Neural progenitor cell (in vitro differentiated cells): ENCODE results near the gene SBF1.

Experiments used
- EZH2 ChIP-seq: fragments of 200-600 bp; sonication (generic); IDR thresholded peaks from 2 replicates; pipeline ENCODE4 v1.6.1; 2017; ENCODE audit warnings: antibody characterized with exemption, mild to moderate bottlenecking, moderate library complexity
- EZH2phosphoT487 ChIP-seq: fragments of 200-600 bp; sonication (generic); IDR thresholded peaks from 2 replicates; pipeline ENCODE4 v1.6.1; 2017; ENCODE audit warnings: antibody characterized with exemption
- TF ChIP-seq, protein P1 (sequence below): fragments of 200-600 bp; sonication (generic); IDR thresholded peaks from 2 replicates; pipeline ENCODE4 v1.5.1; 2017; ENCODE audit warnings: antibody characterized with exemption, mild to moderate bottlenecking

DNA sequence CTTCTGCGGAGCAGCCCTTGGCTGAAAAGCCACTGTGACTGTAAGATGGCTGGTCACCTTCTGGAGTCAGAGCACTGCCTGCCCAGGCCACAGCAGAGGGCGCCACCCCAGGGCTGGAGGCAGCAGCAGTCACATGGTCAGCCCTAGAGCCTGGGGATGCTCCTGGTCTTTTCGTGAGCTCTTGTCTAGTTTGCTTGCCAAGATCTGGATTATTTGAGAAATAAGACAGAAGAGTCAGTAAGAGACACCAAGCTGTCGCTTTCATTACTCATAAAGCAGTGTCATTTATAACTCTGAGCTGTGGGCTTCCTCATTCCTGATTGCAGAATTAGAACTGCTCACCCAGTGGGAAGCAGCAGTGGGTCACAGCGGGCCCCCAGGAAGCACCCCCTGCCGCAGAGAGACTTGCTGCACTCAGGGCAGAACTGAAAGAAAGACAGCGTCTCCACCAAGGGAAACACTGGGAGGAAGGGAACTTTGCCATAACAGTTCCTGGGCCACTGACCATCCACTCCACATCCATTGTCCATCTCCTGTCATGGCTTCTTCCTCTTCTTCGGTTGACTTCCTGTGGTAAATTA lies 75.0 kb downstream of the SBF1 start:
- TF ChIP-seq, protein P1, sequence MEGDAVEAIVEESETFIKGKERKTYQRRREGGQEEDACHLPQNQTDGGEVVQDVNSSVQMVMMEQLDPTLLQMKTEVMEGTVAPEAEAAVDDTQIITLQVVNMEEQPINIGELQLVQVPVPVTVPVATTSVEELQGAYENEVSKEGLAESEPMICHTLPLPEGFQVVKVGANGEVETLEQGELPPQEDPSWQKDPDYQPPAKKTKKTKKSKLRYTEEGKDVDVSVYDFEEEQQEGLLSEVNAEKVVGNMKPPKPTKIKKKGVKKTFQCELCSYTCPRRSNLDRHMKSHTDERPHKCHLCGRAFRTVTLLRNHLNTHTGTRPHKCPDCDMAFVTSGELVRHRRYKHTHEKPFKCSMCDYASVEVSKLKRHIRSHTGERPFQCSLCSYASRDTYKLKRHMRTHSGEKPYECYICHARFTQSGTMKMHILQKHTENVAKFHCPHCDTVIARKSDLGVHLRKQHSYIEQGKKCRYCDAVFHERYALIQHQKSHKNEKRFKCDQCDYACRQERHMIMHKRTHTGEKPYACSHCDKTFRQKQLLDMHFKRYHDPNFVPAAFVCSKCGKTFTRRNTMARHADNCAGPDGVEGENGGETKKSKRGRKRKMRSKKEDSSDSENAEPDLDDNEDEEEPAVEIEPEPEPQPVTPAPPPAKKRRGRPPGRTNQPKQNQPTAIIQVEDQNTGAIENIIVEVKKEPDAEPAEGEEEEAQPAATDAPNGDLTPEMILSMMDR, result peak; percentile 64
- TF ChIP-seq EZH2 (no peak), EZH2phosphoT487 (no peak)
